Spleen (tissue), 7 donors: ENCODE results near the gene PPP1R18.

Experiments used
- CTCF ChIP-seq, 11 experiments: fragments of 200-600 bp in 7 of 11; fragments of 450-650 bp in 4 of 11; sonication (generic) in 4 of 11; IDR thresholded peaks in 8 of 11; conservative IDR thresholded peaks in 3 of 11; 1 replicate in 7 of 11; 2 replicates in 4 of 11; pipeline versions ENCODE4 v1.4.0 to v1.8.0; 2016 to 2021; ENCODE audit warnings: antibody characterized with exemption in 11 of 11, inconsistent platforms in 4 of 11, mild to moderate bottlenecking in 1 of 11
- POLR2A ChIP-seq, 3 donors: fragments of 450-650 bp; IDR thresholded peaks; one replicate each; pipeline ENCODE4 v1.5.1; 2017; ENCODE audit warnings: antibody characterized with exemption in 3 of 3, mild to moderate bottlenecking in 1 of 3
- POLR2AphosphoS5 ChIP-seq, 3 donors: sonication (generic); formaldehyde crosslinking; IDR thresholded peaks; one replicate each; pipeline ENCODE4 v1.5.1; 2017; ENCODE audit warnings: antibody characterized with exemption in 3 of 3
- donor health status: DM: no; HTN: no; CAD: no; lungs with moderate emphysema.
- donor health status: DM: no; HTN: no; CAD: no.
- donor health status: DM: no; HTN: no; CAD: no.

DNA sequence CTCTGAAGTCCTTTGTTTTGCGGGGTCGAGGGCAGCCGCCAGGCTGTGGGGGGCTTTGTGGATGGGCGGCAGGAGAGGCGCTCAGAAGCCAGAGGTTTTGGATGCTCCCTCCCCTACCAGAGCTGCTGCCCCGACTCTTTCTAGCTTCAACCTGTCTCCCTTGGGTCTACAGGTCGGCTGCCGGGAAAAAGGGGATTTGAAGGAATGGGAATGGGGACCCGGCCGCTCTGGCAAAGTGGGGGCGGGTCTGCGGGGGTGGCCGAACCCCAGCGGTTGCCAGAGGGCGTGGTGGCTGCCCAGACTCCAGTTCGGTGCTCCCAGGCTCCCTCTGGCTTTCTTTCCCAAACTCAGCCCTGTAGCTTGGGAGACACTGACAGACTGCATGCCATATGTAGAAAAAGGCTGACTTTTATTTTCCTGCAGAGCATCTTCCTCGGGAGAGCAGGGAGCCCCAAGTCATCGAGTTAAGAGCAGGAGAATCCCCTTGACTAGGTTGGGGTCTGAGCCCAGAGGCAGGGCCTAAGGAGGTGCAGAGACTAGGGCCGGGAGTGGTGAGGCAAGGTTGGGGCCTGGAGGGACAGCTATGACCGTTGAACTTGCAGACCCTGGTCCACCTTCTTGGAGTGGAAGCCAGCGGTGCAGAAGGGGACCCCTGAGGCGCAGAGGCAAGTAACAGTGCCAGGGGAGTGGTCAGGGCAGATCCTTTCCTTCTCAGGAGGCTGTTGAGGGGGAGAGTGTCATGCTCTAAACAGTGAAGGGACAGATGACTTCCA, 1.4 kb upstream of the PPP1R18 start:
- peak in 2 of 11 experiments; percentile 5 to 20 for TF ChIP-seq CTCF (IDR thresholded peaks at IDR 0.05 in 8 of 11, conservative IDR thresholded peaks at IDR 0.05 in 3 of 11)
- no peak for TF ChIP-seq POLR2A (IDR thresholded peaks at IDR 0.05)
- TF ChIP-seq POLR2AphosphoS5 (IDR thresholded peaks at IDR 0.05) = no peak
